ENCODE measurements around the gene UBASH3B. TPM values are rescaled to one million over a fixed set of nuclear protein-coding genes. Genes with fewer than 3 reads are reported as not detected.
A peak's percentile ranks its signal among the peaks of the same experiment; 100 is the strongest.

Gene UBASH3B
- total RNA-seq, 2 experiments from 2014 or later = 24.5 to 28.6 TPM

GRCh38 chr11:122778148-122778547, 122.6 kb downstream of the UBASH3B start:
- no peak overlapping the region for H3K4me3 Mint-ChIP-seq
- ChIA-PET POLR2A (no interaction called here), CTCF (no interaction called here)
- no peaks in the 10 kb centered on the region for H3K9me3 ChIP-seq (ENCODE audit: control insufficient read depth in 1 of 2, insufficient read depth in 1 of 2, low read length in 2 of 2)
- H3K4me1 ChIP-seq (ENCODE audit: insufficient read depth, low read length) = peaks cover 5% of the 10 kb centered on the region
- ATAC-seq (ENCODE audit: poor library complexity) = no peak
- intact Hi-C loops (cut with DNase I, micrococcal nuclease) = loop anchor here in 1 of 2 experiments (2.0 kb wide), 1 partner anchor 15 kb away; no protein-coding TSS in a partner anchor
- no peaks in the 10 kb centered on the region for H3K27me3 Mint-ChIP-seq
- H3K27me3 ChIP-seq (ENCODE audit: control insufficient read depth in 1 of 2, insufficient read depth in 2 of 2, low read length in 2 of 2) = no peaks in the 10 kb centered on the region
- H3K36me3 ChIP-seq (ENCODE audit: insufficient read depth, low read length) = peaks cover 46% of the 10 kb centered on the region
- TF ChIP-seq CTCF (IDR thresholded peaks at IDR 0.05) = no peak
- H3K36me3 Mint-ChIP-seq (ENCODE audit: low read depth) = peaks cover 67% of the 10 kb centered on the region
- no peak overlapping the region for H3K27ac ChIP-seq (ENCODE audit: low read depth in 1 of 2, low read length in 2 of 2)
- H3K27ac Mint-ChIP-seq = peak overlapping the region; percentile 41
- peaks cover 40% of the 10 kb centered on the region for H3K4me1 Mint-ChIP-seq (ENCODE audit: low read depth)
- H3K9me3 Mint-ChIP-seq = no peaks in the 10 kb centered on the region
- no peak for DNase-seq
- no peak overlapping the region for H3K4me3 ChIP-seq (ENCODE audit: low read length)

- Mint-ChIP-seq H3K9me3 (no peaks in the 10 kb centered on the region), H3K4me3 (no peak overlapping the region), H3K27me3 (no peaks in the 10 kb centered on the region)
Measured at GRCh38 chr11:122779047-122779629, 123.6 kb downstream of the UBASH3B start.

GRCh38 chr11:122780296-122780949, 124.9 kb downstream of the UBASH3B start:
- H3K4me3 Mint-ChIP-seq = no peak overlapping the region
- intact Hi-C loops (cut with DNase I, micrococcal nuclease) = loop anchor here in 1 of 2 experiments (1.0 kb wide), 1 partner anchor 200 kb away; no protein-coding TSS in a partner anchor
- H3K27ac Mint-ChIP-seq = no peak overlapping the region
- H3K9me3 Mint-ChIP-seq = no peaks in the 10 kb centered on the region
- ATAC-seq (ENCODE audit: poor library complexity) = no peak
- no peak for DNase-seq
- Histone ChIP-seq H3K27me3 (ENCODE audit: control insufficient read depth in 1 of 2, insufficient read depth in 2 of 2, low read length in 2 of 2) (no peaks in the 10 kb centered on the region), H3K4me1 (ENCODE audit: insufficient read depth, low read length) (no peaks in the 10 kb centered on the region), H3K27ac (ENCODE audit: low read depth in 1 of 2, low read length in 2 of 2) (no peak overlapping the region), H3K4me3 (ENCODE audit: low read length) (no peak overlapping the region), H3K9me3 (ENCODE audit: control insufficient read depth in 1 of 2, insufficient read depth in 1 of 2, low read length in 2 of 2) (no peaks in the 10 kb centered on the region), H3K36me3 (ENCODE audit: insufficient read depth, low read length) (peaks cover 68% of the 10 kb centered on the region)
- TF ChIP-seq CTCF (IDR thresholded peaks at IDR 0.05) = no peak
- no peaks in the 10 kb centered on the region for H3K27me3 Mint-ChIP-seq
- CTCF ChIA-PET = interaction anchor here (1.1 to 3.8 kb wide), 3 partner anchors 25 to 152 kb away, joined by 3 to 13 read pairs (median 6); no protein-coding TSS in a partner anchor
- POLR2A ChIA-PET = interaction anchor here (1.0 to 1.8 kb wide), 2 partner anchors 21 to 125 kb away, joined by 3 to 6 read pairs; partner anchors contain the start of gene UBASH3B
- H3K4me1 Mint-ChIP-seq (ENCODE audit: low read depth) = peaks cover 22% of the 10 kb centered on the region
- H3K36me3 Mint-ChIP-seq (ENCODE audit: low read depth) = peaks cover 90% of the 10 kb centered on the region

More at GRCh38 chr11:122779047-122779629, 123.6 kb downstream of the UBASH3B start:
- H3K27me3 ChIP-seq (ENCODE audit: control insufficient read depth in 1 of 2, insufficient read depth in 2 of 2, low read length in 2 of 2) = no peaks in the 10 kb centered on the region
- intact Hi-C loops (cut with DNase I, micrococcal nuclease) = loop anchor here in 1 of 2 experiments (2.0 kb wide), 1 partner anchor 16 kb away; no protein-coding TSS in a partner anchor
- no peak for TF ChIP-seq CTCF (IDR thresholded peaks at IDR 0.05)
- Mint-ChIP-seq H3K36me3 (ENCODE audit: low read depth) (peaks cover 77% of the 10 kb centered on the region), H3K27ac (peak overlapping the region; percentile 7), H3K4me1 (ENCODE audit: low read depth) (peaks cover 30% of the 10 kb centered on the region)
- peaks cover 56% of the 10 kb centered on the region for H3K36me3 ChIP-seq (ENCODE audit: insufficient read depth, low read length)
- no peaks in the 10 kb centered on the region for H3K9me3 ChIP-seq (ENCODE audit: control insufficient read depth in 1 of 2, insufficient read depth in 1 of 2, low read length in 2 of 2)
- no peak overlapping the region for H3K27ac ChIP-seq (ENCODE audit: low read depth in 1 of 2, low read length in 2 of 2)
- H3K4me1 ChIP-seq (ENCODE audit: insufficient read depth, low read length) = peaks cover 4% of the 10 kb centered on the region
- ATAC-seq (ENCODE audit: poor library complexity) (no peak), DNase-seq (no peak)
- POLR2A ChIA-PET = interaction anchor here (0.5 kb wide), 1 partner anchor 200 kb away, joined by 3 read pairs; no protein-coding TSS in a partner anchor
- H3K4me3 ChIP-seq (ENCODE audit: low read length) = no peak overlapping the region
- CTCF ChIA-PET = no interaction called here

Measured in CD4-positive, alpha-beta T cell (primary cell).